NCI-H69 (cell line): ENCODE data around the gene PIK3CG.
A peak's percentile ranks its signal among the peaks of the same experiment; 100 is the strongest.

Experiments used
- DNase-seq: peaks from one replicate; lab custom pipeline; 2025; lab: John Stamatoyannopoulos, UW

The PIK3CG gene

GRCh38 chr7:106858618-106859532 is 6.2 kb upstream of the PIK3CG start:
- peak; percentile 51 for DNase-seq

DNA sequence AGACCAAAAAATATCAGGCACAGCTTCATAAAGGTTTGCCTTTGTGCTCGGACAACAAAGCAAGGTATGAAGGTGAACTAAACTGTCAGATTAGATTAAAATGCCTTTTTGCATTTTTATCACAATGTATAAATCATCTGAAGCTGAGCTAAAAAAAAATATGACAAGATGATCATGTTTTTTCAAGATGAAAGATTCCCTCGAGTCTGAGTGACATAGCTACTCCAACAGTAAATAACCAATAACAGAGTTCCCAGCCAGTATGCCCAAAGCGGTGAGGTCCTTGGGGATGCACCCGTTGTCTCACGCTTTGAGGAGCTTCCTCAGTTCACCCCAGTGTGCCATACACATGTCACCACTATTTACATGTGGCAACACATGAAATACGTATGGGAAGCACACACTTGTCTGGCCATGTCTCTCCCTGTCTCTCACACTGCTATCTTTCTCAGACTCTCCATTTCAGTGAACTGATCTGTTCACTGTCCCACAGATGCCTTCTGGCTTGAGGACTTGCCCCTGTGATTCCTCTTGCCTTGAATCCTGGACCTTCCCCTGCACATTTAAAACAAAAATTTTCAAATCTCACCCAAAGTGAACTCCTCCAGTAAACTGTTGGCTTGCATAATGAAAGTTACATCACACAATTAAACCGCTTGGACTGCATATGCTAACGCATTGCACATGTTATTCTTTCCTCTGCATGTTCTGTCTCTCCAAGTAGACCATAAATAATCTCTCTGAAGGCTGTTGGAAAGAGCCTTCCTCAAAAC is 2.6 kb upstream of the PIK3CG start:
- no peak for DNase-seq

- no peak for DNase-seq
Observed at GRCh38 chr7:106863274-106863997, 1.6 kb upstream of the PIK3CG start.

DNA sequence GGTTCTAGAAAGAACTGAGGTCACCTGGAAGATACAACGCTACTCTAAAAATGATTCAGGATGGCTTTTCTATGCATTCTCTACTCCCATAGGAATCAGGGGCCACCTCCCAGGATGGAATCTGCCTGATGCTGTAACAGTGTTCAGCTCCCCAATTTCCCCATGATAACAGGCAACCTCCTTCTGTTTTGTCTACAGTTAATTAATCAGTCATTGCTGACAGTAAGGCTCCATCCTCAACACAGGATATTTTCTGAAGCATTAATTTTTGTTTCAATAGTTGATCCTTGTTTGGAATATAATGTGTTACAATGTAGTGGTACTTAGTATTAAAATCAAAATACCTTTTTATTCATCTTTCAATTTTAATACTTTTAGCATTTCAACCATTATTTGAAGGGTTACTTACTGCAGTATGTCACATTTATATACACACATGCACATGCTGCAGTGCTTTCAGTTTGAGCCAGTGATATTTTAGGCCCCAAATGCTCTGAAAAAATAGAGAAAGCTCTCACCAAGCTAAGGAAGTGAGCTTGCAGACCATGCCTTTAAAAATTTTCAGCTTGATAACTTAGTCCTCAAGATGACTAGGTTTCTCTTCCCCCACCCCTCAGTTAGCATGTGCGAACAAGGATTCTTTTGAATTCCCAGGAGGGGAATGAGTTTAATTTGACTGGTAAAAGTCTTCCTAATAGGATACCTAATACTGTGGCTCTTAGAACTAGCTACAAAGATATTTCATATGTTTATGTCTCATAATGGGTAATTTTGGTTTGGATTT is 592 bp upstream of the PIK3CG start:
- no peak for DNase-seq

GRCh38 chr7:106866298-106867281 is 1.5 kb downstream of the PIK3CG start:
- no peak for DNase-seq

DNA sequence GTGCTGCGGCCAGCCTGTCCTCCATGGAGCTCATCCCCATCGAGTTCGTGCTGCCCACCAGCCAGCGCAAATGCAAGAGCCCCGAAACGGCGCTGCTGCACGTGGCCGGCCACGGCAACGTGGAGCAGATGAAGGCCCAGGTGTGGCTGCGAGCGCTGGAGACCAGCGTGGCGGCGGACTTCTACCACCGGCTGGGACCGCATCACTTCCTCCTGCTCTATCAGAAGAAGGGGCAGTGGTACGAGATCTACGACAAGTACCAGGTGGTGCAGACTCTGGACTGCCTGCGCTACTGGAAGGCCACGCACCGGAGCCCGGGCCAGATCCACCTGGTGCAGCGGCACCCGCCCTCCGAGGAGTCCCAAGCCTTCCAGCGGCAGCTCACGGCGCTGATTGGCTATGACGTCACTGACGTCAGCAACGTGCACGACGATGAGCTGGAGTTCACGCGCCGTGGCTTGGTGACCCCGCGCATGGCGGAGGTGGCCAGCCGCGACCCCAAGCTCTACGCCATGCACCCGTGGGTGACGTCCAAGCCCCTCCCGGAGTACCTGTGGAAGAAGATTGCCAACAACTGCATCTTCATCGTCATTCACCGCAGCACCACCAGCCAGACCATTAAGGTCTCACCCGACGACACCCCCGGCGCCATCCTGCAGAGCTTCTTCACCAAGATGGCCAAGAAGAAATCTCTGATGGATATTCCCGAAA is 2.7 kb downstream of the PIK3CG start:
- no peak for DNase-seq

- no peak for DNase-seq
Observed at GRCh38 chr7:106868364-106868763, 3.3 kb downstream of the PIK3CG start.

- no peak for DNase-seq
Observed at GRCh38 chr7:106869954-106870353, 4.9 kb downstream of the PIK3CG start.

DNA sequence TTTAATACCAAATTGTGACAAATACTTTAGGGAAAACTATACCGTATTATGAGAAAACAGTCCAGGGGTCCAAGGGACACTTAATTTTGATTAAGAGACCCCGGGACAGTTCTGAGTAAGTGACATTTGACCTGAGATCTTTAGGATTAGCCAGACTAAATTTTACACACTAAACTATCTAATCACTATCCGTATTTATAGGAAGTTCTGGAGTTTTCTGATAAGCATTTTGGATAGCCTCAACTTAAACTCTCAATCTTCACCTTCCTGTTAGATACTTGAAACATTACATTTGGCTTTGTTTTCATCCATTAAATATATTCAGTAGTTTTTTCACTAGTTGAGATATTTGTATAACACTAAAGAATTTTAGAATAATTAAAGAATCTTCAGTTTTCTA is 5.4 kb downstream of the PIK3CG start:
- no peak for DNase-seq

GRCh38 chr7:106870983-106871410 is 5.9 kb downstream of the PIK3CG start:
- DNase-seq = no peak

DNA sequence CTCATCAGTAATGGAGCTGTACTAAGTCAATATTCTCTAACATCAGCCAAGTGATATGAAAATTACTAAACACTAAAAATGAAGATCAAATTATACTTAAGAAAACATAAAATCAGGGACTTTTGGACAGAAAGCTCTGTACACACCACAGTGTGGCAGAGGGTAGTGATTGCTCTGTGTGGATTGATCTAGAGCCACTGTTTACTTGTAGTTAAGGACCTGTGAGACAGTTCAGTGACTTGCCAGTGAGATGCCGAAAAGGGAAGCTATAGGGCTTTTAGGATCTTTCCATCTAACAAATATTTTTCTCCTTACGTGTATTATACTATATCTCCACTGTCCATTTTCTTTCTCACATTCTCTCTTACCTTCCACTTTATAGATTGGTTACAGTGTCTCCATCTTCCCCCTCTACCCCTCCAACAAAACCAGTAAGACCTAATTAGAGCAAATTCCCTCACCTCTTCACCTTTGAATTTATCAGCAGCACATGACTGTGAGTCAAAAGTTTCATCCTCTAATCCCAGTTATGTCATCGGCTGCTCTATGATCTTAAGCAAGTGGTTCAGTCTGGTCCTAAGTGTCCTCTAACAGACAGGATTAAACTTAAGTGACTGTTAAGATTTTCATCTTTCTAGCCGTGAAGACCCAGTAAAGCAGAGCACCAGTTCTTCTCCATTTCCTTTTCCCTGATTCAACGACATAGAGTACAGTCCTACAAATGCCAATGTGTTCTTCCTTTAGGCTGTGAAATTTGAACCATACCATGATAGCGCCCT is 6.9 kb downstream of the PIK3CG start:
- DNase-seq = no peak

- no peak for DNase-seq
Observed at GRCh38 chr7:106872763-106873162, 7.7 kb downstream of the PIK3CG start.

- DNase-seq = no peak
Observed at GRCh38 chr7:106874076-106874475, 9.0 kb downstream of the PIK3CG start.

DNA sequence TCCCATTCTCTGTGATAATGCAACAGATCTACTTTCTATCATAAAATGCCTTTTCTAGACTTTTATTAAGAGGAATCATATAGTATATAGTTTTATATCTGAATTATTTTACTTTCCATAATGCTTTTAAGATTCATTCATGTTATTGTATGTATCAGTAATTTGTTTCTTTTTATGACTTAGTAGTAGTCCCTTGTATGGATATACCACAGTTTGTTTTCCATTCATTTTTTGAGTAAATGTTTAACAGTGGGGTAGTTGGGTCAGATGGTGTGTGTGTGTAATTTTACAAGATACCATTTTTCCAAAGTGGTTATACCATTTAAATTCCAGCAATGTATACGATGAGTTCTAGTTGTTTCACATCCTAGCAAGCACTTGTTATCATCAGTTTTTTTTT is 10.4 kb downstream of the PIK3CG start:
- DNase-seq = no peak

GRCh38 chr7:106878748-106879439 is 13.8 kb downstream of the PIK3CG start:
- no peak for DNase-seq

- no peak for DNase-seq
Observed at GRCh38 chr7:106881984-106882383, 16.9 kb downstream of the PIK3CG start.

GRCh38 chr7:106883456-106884026 is 18.5 kb downstream of the PIK3CG start:
- DNase-seq = no peak

GRCh38 chr7:106885652-106886051 is 20.6 kb downstream of the PIK3CG start:
- DNase-seq = no peak
